GM12872 (cell line): ENCODE measurements around the gene PTGFRN.

ENCODE experiments used
- CTCF ChIP-seq: IDR thresholded peaks from 3 replicates; pipeline ENCODE4 v1.5.1; 2011; ENCODE audit warnings: low read depth, mild to moderate bottlenecking, low read length, moderate library complexity; ENCODE audit not compliant: insufficient read depth

Gene PTGFRN

GRCh38 chr1:116900471-116901365 lies 9.0 kb upstream of the PTGFRN start:
- no peak for TF ChIP-seq CTCF

GRCh38 chr1:116902027-116902426 lies 7.7 kb upstream of the PTGFRN start:
- no peak for TF ChIP-seq CTCF

- no peak for TF ChIP-seq CTCF
Observed at GRCh38 chr1:116902723-116903383, 6.9 kb upstream of the PTGFRN start.

- no peak for TF ChIP-seq CTCF
Observed at GRCh38 chr1:116904791-116905320, 4.9 kb upstream of the PTGFRN start.

GRCh38 chr1:116906812-116907211 lies 2.9 kb upstream of the PTGFRN start:
- no peak for TF ChIP-seq CTCF

- TF ChIP-seq CTCF = no peak
Observed at GRCh38 chr1:116907351-116907750, 2.4 kb upstream of the PTGFRN start.

- no peak for TF ChIP-seq CTCF
Observed at GRCh38 chr1:116908266-116908665, 1.4 kb upstream of the PTGFRN start.
